SK-N-SH treated with all-trans-retinoic acid at 6 μM for 48 hours (cell line): ENCODE data around the gene HECTD4.

Source experiments
- ARNTL ChIP-seq: fragments of 450-650 bp; formaldehyde crosslinking; IDR thresholded peaks from 2 replicates; pipeline ENCODE4 v1.5.0; 2020; ENCODE audit warnings: low read depth, mild to moderate bottlenecking, moderate library complexity, borderline replicate concordance
- CSDC2 ChIP-seq: fragments of 250-450 bp; sonication (Bioruptor Pico); IDR thresholded peaks from 2 replicates; pipeline ENCODE4 v1.5.0; 2020; ENCODE audit warnings: mild to moderate bottlenecking, moderate library complexity
- GLIS3 ChIP-seq: fragments of 250-450 bp; sonication (Bioruptor Pico); IDR thresholded peaks from 2 replicates; pipeline ENCODE4 v1.5.0; 2020; ENCODE audit warnings: mild to moderate bottlenecking, moderate library complexity
- PATZ1 ChIP-seq: fragments of 250-450 bp; sonication (Bioruptor Pico); IDR thresholded peaks from 2 replicates; pipeline ENCODE4 v1.8.0; 2020; ENCODE audit warnings: mild to moderate bottlenecking, moderate library complexity, borderline replicate concordance
- PPARA ChIP-seq: fragments of 250-450 bp; sonication (Bioruptor Pico); IDR thresholded peaks from 2 replicates; pipeline ENCODE4 v1.5.0; 2020; ENCODE audit warnings: mild to moderate bottlenecking, borderline replicate concordance
- RARB ChIP-seq: fragments of 250-450 bp; sonication (Bioruptor Pico); IDR thresholded peaks from 2 replicates; pipeline ENCODE4 v1.8.0; 2021; ENCODE audit warnings: mild to moderate bottlenecking, moderate library complexity
- SNAI2 ChIP-seq: fragments of 250-450 bp; sonication (Bioruptor Pico); IDR thresholded peaks from 2 replicates; pipeline ENCODE4 v1.5.0; 2020; ENCODE audit warnings: mild to moderate bottlenecking, moderate library complexity
- TCF4 ChIP-seq: fragments of 250-450 bp; sonication (Bioruptor Pico); IDR thresholded peaks from 2 replicates; pipeline ENCODE4 v1.8.0; 2021; ENCODE audit warnings: mild to moderate bottlenecking, moderate library complexity, borderline replicate concordance
- TOX ChIP-seq: fragments of 250-450 bp; sonication (Bioruptor Pico); IDR thresholded peaks from 2 replicates; pipeline ENCODE4 v1.8.0; 2021; ENCODE audit warnings: mild to moderate bottlenecking, moderate library complexity, borderline replicate concordance
- ZC3H10 ChIP-seq: fragments of 250-450 bp; sonication (Bioruptor Pico); IDR thresholded peaks from 2 replicates; pipeline ENCODE4 v1.5.1; 2021; ENCODE audit warnings: mild to moderate bottlenecking, moderate library complexity
- ZFP30 ChIP-seq: fragments of 450-650 bp; formaldehyde crosslinking; IDR thresholded peaks from 2 replicates; pipeline ENCODE4 v1.5.0; 2022; ENCODE audit warnings: mild to moderate bottlenecking, moderate library complexity
- ZNF565 ChIP-seq: fragments of 450-650 bp; formaldehyde crosslinking; conservative IDR thresholded peaks from 2 replicates; pipeline ENCODE4 v1.5.0; 2020; ENCODE audit warnings: low read depth, mild to moderate bottlenecking, moderate library complexity
- ZNF8 ChIP-seq: fragments of 450-650 bp; formaldehyde crosslinking; IDR thresholded peaks from 2 replicates; pipeline ENCODE4 v1.5.0; 2020; ENCODE audit warnings: mild to moderate bottlenecking, moderate library complexity

- no peak for TF ChIP-seq ZFP30 (CRISPR knock-in tag)
- no peak for TF ChIP-seq PPARA (CRISPR knock-in tag)
- TF ChIP-seq CSDC2: no peak
- no peak for TF ChIP-seq RARB
- TF ChIP-seq GLIS3 (CRISPR knock-in tag): no peak
- no peak for TF ChIP-seq SNAI2 (CRISPR knock-in tag)
- no peak for TF ChIP-seq TCF4 (CRISPR knock-in tag)
- TF ChIP-seq ZC3H10: no peak
- TF ChIP-seq PATZ1 (CRISPR knock-in tag): no peak
- TF ChIP-seq ZNF8: no peak
- no peak for TF ChIP-seq TOX (CRISPR knock-in tag)
- no peak for TF ChIP-seq ARNTL (CRISPR knock-in tag)
- TF ChIP-seq ZNF565 (CRISPR knock-in tag): no peak
Observed at GRCh38 chr12:112303799-112304198, 78.4 kb downstream of the HECTD4 start.
